ENCODE results near the gene DGCR8. TPM values are rescaled to one million over a fixed set of nuclear protein-coding genes. Genes with fewer than 3 reads are reported as not detected.

The DGCR8 gene
- total RNA-seq, 1 experiment from 2014 or later, result 16.4 TPM

GRCh38 chr22:20130319-20130718 is 50.3 kb downstream of the DGCR8 start:
- Histone ChIP-seq H3K4me2 (ENCODE audit: low read depth, low read length, poor library complexity, severe bottlenecking) (peak overlapping the region; percentile 92), H3K79me2 (ENCODE audit: low read length) (no peaks in the 10 kb centered on the region), H3K27ac (ENCODE audit: low read length) (peak overlapping the region; percentile 40; the same call in 1 of the 2 replicates), H3K4me1 (ENCODE audit: low read length) (peaks cover 25% of the 10 kb centered on the region), H3K4me3 (ENCODE audit: low read length) (peak overlapping the region; percentile 88; the same call in 1 of the 2 replicates), H3K27me3 (ENCODE audit: low read length) (no peaks in the 10 kb centered on the region), H3K9me2 (replicated peaks; ENCODE audit: insufficient read depth, low read length) (no peaks in the 10 kb centered on the region), H2AFZ (ENCODE audit: low read length) (no peak overlapping the region; the same call in 1 of the 2 replicates), H3K9ac (ENCODE audit: low read length) (peak overlapping the region; percentile 89), H3K9me3 (ENCODE audit: low read length) (no peaks in the 10 kb centered on the region), H4K20me1 (ENCODE audit: insufficient read depth, low read depth, low read length) (peaks cover 28% of the 10 kb centered on the region), H3K36me3 (ENCODE audit: insufficient read depth, low read length) (peaks cover 7% of the 10 kb centered on the region; the same call in 1 of the 2 replicates)
- peak; percentile 52 for DNase-seq

GRCh38 chr22:20130731-20131596 is 50.9 kb downstream of the DGCR8 start:
- H3K4me1 ChIP-seq (ENCODE audit: low read length), result peaks cover 31% of the 10 kb centered on the region
- H2AFZ ChIP-seq (ENCODE audit: low read length), result peak overlapping the region; percentile 71; the same call in 1 of the 2 replicates

GRCh38 chr22:20131597-20131858 is 51.5 kb downstream of the DGCR8 start, which contains the start of gene ZDHHC8:
Gene ZDHHC8 (plus strand): TSS chr22:20131804. CDS start chr22:20131948, 144 bp downstream.
- Histone ChIP-seq H4K20me1 (ENCODE audit: insufficient read depth, low read depth, low read length) (peaks cover 31% of the 10 kb centered on the region), H3K79me2 (ENCODE audit: low read length) (no peaks in the 10 kb centered on the region), H3K27ac (ENCODE audit: low read length) (peak within 1 kb of the TSS; percentile 60), H2AFZ (ENCODE audit: low read length) (peak within 1 kb of the TSS; percentile 71; the same call in 1 of the 2 replicates), H3K4me3 (ENCODE audit: low read length) (peak within 1 kb of the TSS; percentile 88), H3K4me1 (ENCODE audit: low read length) (peaks cover 31% of the 10 kb centered on the region), H3K9me3 (ENCODE audit: low read length) (no peaks in the 10 kb centered on the region), H3K27me3 (ENCODE audit: low read length) (no peaks in the 10 kb centered on the region), H3K36me3 (ENCODE audit: insufficient read depth, low read length) (no peaks in the 10 kb centered on the region), H3K4me2 (ENCODE audit: low read depth, low read length, poor library complexity, severe bottlenecking) (peak within 1 kb of the TSS; percentile 92), H3K9me2 (replicated peaks; ENCODE audit: insufficient read depth, low read length) (no peaks in the 10 kb centered on the region), H3K9ac (ENCODE audit: low read length) (peak within 1 kb of the TSS; percentile 89)
- DNase-seq, result peak; percentile 67

More at GRCh38 chr22:20130731-20131596, 50.9 kb downstream of the DGCR8 start:
- no peaks in the 10 kb centered on the region for H3K27me3 ChIP-seq (ENCODE audit: low read length)
- no peaks in the 10 kb centered on the region for H3K9me3 ChIP-seq (ENCODE audit: low read length)
- no peaks in the 10 kb centered on the region for H3K79me2 ChIP-seq (ENCODE audit: low read length)
- H3K4me3 ChIP-seq (ENCODE audit: low read length), result peak overlapping the region; percentile 88
- H3K4me2 ChIP-seq (ENCODE audit: low read depth, low read length, poor library complexity, severe bottlenecking), result peak overlapping the region; percentile 92
- H3K27ac ChIP-seq (ENCODE audit: low read length), result peak overlapping the region; percentile 60
- peak overlapping the region; percentile 89 for H3K9ac ChIP-seq (ENCODE audit: low read length)
- peak; percentile 87 for DNase-seq
- H3K9me2 ChIP-seq (replicated peaks; ENCODE audit: insufficient read depth, low read length), result no peaks in the 10 kb centered on the region
- H4K20me1 ChIP-seq (ENCODE audit: insufficient read depth, low read depth, low read length), result peaks cover 27% of the 10 kb centered on the region
- peaks cover 2% of the 10 kb centered on the region; the same call in 1 of the 2 replicates for H3K36me3 ChIP-seq (ENCODE audit: insufficient read depth, low read length)

GRCh38 chr22:20131859-20132685 is 52.0 kb downstream of the DGCR8 start:
- Histone ChIP-seq H3K27me3 (ENCODE audit: low read length) (no peaks in the 10 kb centered on the region), H3K9me2 (replicated peaks; ENCODE audit: insufficient read depth, low read length) (no peaks in the 10 kb centered on the region), H3K4me3 (ENCODE audit: low read length) (peak overlapping the region; percentile 81), H3K36me3 (ENCODE audit: insufficient read depth, low read length) (no peaks in the 10 kb centered on the region), H2AFZ (ENCODE audit: low read length) (no peak overlapping the region; the same call in 1 of the 2 replicates), H3K4me2 (ENCODE audit: low read depth, low read length, poor library complexity, severe bottlenecking) (peak overlapping the region; percentile 83), H3K27ac (ENCODE audit: low read length) (no peak overlapping the region), H4K20me1 (ENCODE audit: insufficient read depth, low read depth, low read length) (peaks cover 33% of the 10 kb centered on the region), H3K4me1 (ENCODE audit: low read length) (peaks cover 33% of the 10 kb centered on the region), H3K9me3 (ENCODE audit: low read length) (no peaks in the 10 kb centered on the region), H3K9ac (ENCODE audit: low read length) (peak overlapping the region; percentile 80), H3K79me2 (ENCODE audit: low read length) (no peaks in the 10 kb centered on the region)
- peak; percentile 54 for DNase-seq

- Histone ChIP-seq H3K27me3 (ENCODE audit: low read length) (no peaks in the 10 kb centered on the region), H3K79me2 (ENCODE audit: low read length) (no peaks in the 10 kb centered on the region), H3K9ac (ENCODE audit: low read length) (peak overlapping the region; percentile 80), H2AFZ (ENCODE audit: low read length) (no peak overlapping the region), H3K36me3 (ENCODE audit: insufficient read depth, low read length) (no peaks in the 10 kb centered on the region), H3K4me3 (ENCODE audit: low read length) (peak overlapping the region; percentile 81), H4K20me1 (ENCODE audit: insufficient read depth, low read depth, low read length) (peaks cover 33% of the 10 kb centered on the region), H3K9me3 (ENCODE audit: low read length) (no peaks in the 10 kb centered on the region), H3K9me2 (replicated peaks; ENCODE audit: insufficient read depth, low read length) (no peaks in the 10 kb centered on the region), H3K27ac (ENCODE audit: low read length) (no peak overlapping the region), H3K4me1 (ENCODE audit: low read length) (peaks cover 40% of the 10 kb centered on the region), H3K4me2 (ENCODE audit: low read depth, low read length, poor library complexity, severe bottlenecking) (peak overlapping the region; percentile 83)
- no peak for DNase-seq
Observed at GRCh38 chr22:20132686-20133246, 52.7 kb downstream of the DGCR8 start.

- H3K4me2 ChIP-seq (ENCODE audit: low read depth, low read length, poor library complexity, severe bottlenecking), result no peak overlapping the region
Observed at GRCh38 chr22:20133930-20134549, 54.0 kb downstream of the DGCR8 start.

GRCh38 chr22:20135265-20135664 is 55.2 kb downstream of the DGCR8 start:
- Histone ChIP-seq H3K27me3 (ENCODE audit: low read length) (no peaks in the 10 kb centered on the region), H3K36me3 (ENCODE audit: insufficient read depth, low read length) (no peaks in the 10 kb centered on the region), H3K9me2 (replicated peaks; ENCODE audit: insufficient read depth, low read length) (no peaks in the 10 kb centered on the region), H3K9ac (ENCODE audit: low read length) (no peak overlapping the region), H3K4me2 (ENCODE audit: low read depth, low read length, poor library complexity, severe bottlenecking) (no peak overlapping the region), H2AFZ (ENCODE audit: low read length) (no peak overlapping the region), H3K4me1 (ENCODE audit: low read length) (peaks cover 34% of the 10 kb centered on the region), H3K27ac (ENCODE audit: low read length) (no peak overlapping the region), H4K20me1 (ENCODE audit: insufficient read depth, low read depth, low read length) (peaks cover 36% of the 10 kb centered on the region), H3K79me2 (ENCODE audit: low read length) (no peaks in the 10 kb centered on the region), H3K9me3 (ENCODE audit: low read length) (no peaks in the 10 kb centered on the region), H3K4me3 (ENCODE audit: low read length) (no peak overlapping the region)
- DNase-seq, result no peak

More at GRCh38 chr22:20133930-20134549, 54.0 kb downstream of the DGCR8 start:
- Histone ChIP-seq H3K9me2 (replicated peaks; ENCODE audit: insufficient read depth, low read length) (no peaks in the 10 kb centered on the region), H3K4me1 (ENCODE audit: low read length) (peaks cover 38% of the 10 kb centered on the region), H4K20me1 (ENCODE audit: insufficient read depth, low read depth, low read length) (peaks cover 36% of the 10 kb centered on the region), H3K4me3 (ENCODE audit: low read length) (no peak overlapping the region), H3K36me3 (ENCODE audit: insufficient read depth, low read length) (no peaks in the 10 kb centered on the region), H3K9me3 (ENCODE audit: low read length) (no peaks in the 10 kb centered on the region), H2AFZ (ENCODE audit: low read length) (no peak overlapping the region), H3K27me3 (ENCODE audit: low read length) (no peaks in the 10 kb centered on the region), H3K9ac (ENCODE audit: low read length) (no peak overlapping the region), H3K79me2 (ENCODE audit: low read length) (no peaks in the 10 kb centered on the region), H3K27ac (ENCODE audit: low read length) (no peak overlapping the region)
- DNase-seq, result no peak
